MV-4-11 (cell line): ENCODE data around the gene DYRK3.
"Not testable (repeated sequence)": the region's sequence is repeated elsewhere in the genome, so short reads cannot be mapped to it uniquely, and the experiment has no call there.

Source experiments
- DNase-seq: peaks from one replicate; lab custom pipeline; 2025; lab: John Stamatoyannopoulos, UW

Gene DYRK3

DNA sequence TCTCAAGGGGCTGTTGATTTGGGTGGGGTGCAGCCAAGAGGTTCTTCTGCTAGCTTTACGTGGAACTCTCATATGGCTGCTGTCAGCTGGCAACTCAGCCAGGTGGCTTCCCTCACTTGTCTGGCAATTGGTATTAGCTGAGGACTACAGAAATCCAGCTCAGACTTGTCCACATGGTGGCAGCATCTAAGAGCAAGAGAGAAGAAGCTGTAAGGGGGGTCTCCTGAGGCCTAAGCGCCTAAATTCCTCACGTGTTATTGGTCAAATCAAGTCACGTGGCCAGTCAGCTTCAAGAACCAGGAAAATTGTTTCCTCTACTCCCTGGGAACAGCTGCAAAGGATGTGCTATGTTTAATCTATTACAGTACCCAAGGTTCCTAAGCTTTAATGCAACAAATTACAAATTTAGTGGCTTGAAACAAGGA lies 4.2 kb upstream of the DYRK3 start:
- DNase-seq = peak; percentile 67

DNA sequence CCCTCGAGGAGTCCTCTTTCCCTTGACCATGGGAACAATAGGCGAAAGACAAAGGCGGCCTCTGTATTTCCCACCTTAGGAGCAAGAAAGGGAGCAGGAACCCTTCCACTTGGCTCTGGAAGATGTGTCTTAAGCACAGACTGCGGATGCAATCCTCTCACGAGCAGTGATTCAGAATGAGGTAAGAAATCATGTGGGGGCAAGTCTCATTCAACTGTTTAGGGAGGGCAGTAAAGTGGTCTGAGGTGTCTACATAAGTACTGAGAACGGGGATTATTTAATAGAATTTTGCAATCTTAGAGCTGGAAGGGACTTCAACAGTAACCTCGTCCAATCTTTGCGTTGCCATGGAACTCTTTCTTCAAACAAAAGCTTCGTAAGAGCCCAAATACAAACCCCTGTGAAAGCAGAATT lies 1.6 kb upstream of the DYRK3 start:
- DNase-seq = no peak

DNA sequence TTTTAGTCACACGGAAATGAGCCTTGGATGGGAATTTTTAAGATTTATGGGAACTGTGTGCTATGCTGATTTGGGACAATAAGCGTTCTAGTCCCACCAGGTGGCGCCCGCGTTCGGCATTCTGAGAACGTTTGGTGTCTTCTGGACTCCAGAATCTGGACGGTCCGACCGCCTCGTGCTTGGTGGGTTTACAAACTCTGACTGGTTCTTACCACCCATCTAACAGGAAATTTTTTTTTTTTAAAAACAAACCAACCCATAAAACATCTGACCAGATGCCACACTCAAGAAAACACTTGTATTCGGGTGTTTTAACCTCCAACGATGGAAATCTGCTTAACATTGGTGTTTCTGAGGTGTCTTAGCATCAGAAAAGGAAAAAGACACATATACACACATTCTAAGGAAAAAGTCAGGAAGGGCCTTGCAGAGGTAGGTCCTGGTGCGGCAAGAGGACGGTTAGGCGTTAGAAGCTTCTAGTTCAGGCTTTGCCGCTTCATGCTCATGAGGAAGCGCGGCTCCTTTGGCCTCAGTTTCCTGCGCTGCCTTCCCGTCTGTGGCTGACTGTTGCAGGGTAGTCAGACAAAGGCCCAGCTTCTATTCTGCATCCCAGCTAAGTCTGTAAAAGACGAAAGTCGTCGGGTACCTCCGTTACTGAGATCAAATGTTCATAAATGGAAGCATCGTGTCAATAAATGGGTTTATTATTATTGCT lies 814 bp upstream of the DYRK3 start:
- peak; percentile 70 for DNase-seq

DNA sequence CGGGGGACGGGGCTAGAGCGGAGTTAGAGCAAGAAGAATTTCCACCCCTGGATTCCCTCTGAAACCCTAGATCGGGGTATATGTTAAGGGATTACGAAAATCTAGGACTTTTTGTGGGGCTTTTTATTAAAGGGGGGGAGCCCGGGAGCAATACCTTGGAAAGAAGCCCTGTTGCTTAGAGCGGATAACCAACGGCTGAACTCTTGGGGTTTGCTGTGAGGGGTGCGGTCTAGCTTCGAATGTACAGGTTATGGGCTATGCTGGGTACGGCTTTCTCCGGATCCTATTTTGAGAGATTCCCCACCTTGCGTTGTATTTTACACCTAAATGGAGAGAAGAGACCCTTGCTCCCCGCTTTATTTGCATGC lies 626 bp downstream of the DYRK3 start:
- DNase-seq = no peak

DNA sequence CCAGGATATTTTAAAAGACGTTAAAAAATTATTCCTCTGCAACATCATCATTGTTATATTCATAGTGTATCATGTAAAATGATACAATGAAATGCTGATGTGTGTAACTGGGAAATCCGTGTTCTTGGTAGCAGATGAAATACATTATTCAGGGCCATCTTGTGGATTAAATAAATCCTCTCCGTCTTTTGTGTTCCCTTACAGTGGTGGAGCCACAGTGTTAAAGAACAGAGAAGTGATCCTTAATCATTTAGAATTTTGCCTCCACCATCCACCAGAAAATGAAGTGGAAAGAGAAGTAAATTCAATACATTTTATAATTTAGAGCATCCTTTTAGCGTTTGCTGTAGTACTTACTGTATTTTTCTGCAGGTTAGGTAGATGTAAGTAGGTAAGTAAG lies 1.3 kb downstream of the DYRK3 start:
- no peak for DNase-seq

DNA sequence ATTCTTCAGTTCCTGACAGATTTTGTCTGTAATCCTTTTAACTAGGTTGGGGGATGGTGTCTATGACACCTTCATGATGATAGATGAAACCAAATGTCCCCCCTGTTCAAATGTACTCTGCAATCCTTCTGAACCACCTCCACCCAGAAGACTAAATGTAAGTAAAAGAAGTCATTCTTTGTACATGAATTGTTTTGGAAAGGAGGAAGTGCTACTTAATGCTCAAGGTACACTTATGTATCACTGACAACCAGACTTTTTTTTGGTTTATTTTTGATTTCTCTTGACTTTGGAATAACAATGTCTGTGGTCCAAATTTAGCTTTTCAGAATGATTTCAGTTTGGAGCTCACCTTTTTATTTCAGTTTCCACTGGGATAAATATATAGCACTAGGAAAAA lies 2.3 kb downstream of the DYRK3 start:
- DNase-seq = peak; percentile 32

DNA sequence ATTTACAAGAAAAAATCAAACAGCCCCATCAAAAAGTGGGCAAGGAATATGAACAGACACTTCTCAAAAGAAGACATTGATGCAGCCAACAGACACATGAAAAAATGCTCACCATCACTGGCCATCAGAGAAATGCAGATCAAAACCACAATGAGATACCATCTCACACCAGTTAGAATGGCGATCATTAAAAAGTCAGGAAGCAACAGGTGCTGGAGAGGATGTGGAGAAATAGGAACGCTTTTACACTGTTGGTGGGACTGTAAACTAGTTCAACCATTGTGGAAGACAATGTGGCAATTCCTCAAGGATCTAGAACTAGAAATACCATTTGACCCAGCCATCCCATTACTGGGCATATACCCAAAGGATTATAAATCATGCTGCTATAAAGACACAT lies 6.7 kb downstream of the DYRK3 start:
- DNase-seq = not testable (repeated sequence)

DNA sequence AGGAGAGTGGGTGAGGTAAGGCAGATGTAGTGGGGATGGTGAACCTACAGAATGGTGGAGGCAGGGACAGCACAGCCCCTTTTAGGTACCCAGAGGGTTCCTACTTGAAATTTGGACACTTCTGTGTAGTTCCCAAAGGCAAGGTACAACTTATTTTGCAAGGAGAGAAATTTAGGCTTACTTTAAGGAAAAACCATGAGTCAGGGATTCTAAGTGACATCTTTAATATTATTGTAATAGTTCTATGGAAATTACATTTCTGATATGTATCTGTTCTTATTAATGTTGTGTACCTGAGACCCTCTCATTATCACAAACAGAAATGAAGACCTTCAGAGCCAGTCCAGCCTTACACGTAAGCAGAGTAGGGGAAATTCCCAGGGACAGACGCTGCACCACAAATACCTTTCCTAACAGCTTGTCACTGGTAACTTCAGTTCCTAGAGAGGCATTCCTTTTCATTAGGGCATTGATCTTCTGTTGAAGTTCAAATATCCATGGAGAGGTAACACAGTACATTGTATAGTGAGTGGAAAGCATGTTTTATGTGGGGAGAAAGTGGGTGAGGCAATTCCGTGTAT lies 7.9 kb downstream of the DYRK3 start:
- DNase-seq = no peak

DNA sequence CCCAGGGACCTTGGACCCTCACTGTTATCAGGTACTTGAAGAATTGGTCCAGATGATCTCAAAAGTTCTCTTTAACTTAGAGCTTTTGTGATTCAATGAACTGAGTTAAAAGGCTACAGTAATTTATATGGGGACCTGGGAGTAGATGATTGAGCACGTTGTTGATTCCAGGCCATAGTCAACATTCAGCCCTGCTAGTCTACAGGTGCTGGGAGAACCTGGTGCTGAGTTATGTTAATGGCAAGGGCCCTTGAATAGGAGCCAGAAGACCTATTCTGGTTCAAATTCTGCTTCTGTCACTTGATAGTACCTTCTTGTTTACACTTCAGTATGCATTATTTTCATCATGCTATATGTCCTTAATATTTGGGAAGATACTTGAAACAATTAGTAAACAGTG lies 11.2 kb downstream of the DYRK3 start:
- no peak for DNase-seq

DNA sequence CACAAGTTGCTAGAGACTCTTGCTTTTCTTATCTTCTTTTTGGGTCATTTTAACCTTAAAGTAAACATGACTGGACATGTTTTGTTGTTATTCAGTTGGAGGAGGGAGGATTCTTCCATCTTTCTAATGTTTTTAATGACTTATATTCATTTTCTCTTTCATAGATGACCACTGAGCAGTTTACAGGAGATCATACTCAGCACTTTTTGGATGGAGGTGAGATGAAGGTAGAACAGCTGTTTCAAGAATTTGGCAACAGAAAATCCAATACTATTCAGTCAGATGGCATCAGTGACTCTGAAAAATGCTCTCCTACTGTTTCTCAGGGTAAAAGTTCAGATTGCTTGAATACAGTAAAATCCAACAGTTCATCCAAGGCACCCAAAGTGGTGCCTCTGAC lies 11.9 kb downstream of the DYRK3 start:
- no peak for DNase-seq

DNA sequence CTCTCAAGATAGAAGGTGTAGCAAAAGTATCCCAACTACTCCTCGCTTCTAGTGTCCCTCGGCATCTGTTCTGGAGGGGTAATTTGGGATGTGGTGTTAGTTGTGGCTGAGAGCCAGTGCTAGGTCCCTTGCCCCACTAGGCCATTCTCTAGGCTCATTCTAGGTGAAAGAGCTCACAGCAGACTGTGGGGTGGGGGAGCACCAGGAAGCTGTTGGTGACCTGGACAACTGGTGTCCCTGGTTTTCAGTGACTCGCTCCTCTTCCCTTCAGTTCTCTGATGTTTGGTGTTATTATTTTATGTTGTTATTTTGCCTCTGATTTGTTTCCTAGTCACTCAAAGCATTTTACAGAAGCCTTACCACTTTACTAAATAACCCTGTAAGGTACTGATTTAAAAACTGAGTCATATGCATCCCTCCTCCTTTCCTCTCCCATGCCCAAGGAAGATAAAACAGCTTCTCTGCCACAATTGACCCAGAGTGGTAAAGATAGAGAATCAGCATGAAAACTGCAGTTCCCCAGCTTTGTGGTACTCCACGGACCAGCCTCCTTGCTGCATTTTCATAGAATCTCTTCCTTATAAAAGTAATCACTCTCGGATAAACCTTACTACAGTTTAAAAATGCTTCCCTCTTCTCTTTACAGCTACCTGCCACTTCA lies 14.1 kb downstream of the DYRK3 start:
- no peak for DNase-seq

DNA sequence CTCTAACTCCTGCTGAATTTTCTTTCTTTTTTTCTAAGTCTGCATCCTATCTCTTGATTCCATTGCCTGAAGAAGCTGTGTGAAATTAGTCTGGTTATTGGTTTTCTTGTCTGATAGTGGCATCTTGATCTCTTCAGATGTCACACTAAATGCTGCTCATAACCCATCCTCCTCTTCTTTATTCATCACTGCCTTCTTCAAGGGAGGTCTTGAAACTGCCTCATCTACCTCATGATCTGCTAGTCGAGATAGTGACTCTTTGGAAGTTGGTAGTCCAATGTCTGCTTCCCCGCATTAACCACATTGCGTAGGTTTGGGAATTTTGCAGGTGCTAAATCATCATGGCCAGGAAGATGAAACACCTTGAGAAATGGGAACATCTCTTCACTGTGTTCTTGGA lies 15.7 kb downstream of the DYRK3 start:
- no peak for DNase-seq

DNA sequence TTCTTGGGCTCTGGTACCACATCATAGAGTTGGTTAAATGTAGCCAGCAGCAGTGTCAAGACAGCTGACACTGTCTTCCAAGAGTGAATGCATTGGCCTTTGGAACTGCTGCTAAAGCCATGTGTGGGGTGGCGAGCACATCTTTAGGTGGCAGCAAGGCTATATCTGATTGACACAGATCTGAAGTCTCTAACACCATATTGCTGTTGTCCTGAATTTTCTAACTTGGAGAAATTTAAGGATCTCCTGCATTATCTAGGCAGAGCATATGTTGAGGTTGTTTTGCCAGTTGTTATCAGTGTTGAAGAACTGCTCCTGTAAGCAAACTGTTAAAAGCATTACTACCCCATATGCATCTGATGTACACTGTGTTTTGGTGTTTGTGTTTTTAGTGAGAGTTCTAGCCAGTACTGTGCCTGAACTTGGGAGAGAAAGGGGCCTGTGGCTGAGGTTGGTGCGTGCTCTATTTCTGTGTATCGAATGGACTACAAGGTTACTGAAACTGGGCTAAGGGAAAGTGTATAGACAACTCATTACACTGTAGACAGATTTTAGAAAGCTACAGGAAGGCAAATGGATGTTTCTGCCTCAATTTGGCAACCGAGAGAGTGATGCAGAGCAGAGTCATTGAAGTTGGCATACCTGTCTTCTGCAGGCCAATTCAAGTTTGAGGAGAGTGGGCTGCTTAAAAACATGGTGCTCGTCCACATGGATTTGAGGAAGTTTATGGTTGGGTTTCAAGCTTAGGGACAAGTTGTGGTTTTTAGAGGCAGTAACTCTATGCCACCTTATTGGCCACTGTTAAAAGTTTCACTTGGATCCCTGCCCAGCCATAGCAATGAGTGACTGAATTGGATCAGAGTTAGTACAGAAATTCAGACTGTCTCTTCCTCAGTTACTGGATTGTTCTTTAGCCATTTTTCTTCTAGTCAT lies 16.9 kb downstream of the DYRK3 start:
- peak; percentile 82 for DNase-seq

DNA sequence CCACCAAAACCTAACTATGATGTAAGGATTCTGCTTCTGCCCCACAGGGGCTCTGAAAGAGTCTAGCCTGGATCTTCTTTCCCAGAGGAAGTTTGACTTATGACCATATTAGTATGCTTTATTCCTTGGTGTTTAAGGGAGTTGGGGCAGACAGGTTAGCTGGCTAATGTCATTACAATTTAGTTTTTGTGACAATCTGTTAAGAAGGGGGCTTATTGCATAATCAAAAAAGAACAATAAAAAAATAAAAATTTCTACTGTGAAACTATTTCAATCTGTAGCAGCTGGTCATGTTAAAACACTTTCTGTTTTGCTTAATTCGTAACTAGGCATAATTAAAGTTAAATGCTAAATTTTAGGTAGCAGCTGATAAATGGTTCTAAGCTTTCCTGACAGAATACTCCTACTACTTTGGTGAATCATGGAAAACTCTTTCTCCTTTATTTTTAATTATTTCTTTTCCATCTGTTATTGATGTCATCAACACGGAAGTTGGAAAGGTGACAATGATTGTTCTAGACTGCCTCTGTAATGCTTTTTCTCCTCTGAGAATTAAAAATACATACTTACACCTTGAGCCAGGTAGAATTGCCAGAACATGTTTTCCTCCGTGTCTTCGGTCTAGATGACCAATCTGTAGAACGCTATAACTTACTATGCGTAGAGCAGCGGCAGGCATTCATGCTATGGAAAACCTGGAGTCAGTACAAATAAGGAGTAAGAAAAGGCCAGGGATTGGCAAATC lies 18.6 kb downstream of the DYRK3 start:
- no peak for DNase-seq

DNA sequence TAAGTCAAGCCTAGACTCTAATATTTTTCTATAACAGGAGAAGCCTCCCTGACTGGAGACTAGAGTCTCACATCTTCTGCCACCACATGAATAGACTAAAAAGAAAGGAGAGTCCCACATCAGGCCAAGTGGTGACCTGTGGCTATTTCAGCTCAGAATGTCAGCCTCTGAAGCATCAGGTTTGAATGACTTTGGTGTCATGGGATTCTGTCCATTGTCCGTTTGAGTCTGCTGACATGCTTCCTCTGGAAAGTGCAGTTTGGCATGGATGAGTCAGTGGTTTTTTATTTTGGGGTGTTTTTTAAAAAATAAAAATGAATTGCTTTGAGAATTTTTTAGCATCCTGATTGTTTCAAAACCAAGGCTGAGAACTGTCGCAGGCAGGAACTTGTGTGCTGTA lies 19.5 kb downstream of the DYRK3 start:
- no peak for DNase-seq

DNA sequence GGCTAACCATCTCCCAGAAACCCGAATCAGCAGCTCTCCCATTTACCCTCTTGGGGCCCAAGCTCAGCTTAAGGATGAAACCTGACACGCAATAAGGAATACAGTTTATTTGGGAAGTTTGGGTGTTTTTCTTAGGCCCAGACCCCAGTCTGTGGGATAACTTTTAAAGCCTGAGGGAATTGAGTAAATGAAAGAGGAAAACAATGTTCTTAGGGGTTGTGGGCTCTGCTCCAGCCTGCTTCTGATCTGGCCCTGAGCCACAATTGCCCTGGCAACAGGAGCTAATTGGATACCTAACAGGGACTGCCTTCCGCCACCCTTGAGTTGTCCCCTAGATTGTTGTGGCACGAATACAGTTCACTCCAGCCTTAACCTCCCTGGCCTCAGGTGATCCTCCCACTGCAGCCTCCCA lies 20.1 kb downstream of the DYRK3 start:
- DNase-seq = no peak

DNA sequence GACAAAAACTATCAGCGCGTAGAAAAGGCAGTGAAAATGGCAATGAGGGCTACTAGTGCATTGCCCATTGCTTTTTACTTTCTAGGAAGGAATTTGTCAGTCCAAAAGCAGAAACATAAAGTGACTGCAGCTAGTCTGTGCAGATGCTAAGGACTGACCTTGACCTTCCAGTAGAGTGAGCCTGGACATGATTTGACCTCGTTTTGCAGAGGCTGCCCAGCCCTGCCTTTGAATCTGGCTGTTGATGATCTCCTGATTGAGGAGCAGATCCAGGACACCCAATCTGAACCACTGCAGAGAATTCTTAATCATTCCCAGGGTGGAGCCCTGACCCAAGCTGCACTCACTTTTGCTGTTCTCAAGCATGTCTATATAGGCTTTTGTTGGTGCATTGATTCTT lies 21.6 kb downstream of the DYRK3 start:
- DNase-seq = no peak

DNA sequence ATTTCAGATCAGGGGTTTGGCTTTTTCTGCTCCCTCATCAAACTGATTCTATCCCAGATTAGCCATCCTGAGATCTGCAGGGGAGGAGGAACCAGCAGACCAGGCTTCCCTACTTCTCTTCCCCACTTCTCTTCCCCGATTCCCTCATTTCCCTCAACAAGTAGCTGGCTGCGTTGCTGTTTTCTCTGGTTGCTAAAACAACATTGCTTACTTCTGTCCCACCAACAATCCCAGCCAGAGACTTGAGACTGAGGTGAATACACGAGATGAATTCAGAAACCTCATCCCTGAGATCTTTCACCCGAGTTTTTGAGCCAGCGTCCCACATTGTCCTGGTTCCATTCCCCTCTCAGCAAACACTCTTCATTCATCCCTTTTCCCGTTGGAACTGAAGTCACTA lies 22.4 kb downstream of the DYRK3 start:
- no peak for DNase-seq

DNA sequence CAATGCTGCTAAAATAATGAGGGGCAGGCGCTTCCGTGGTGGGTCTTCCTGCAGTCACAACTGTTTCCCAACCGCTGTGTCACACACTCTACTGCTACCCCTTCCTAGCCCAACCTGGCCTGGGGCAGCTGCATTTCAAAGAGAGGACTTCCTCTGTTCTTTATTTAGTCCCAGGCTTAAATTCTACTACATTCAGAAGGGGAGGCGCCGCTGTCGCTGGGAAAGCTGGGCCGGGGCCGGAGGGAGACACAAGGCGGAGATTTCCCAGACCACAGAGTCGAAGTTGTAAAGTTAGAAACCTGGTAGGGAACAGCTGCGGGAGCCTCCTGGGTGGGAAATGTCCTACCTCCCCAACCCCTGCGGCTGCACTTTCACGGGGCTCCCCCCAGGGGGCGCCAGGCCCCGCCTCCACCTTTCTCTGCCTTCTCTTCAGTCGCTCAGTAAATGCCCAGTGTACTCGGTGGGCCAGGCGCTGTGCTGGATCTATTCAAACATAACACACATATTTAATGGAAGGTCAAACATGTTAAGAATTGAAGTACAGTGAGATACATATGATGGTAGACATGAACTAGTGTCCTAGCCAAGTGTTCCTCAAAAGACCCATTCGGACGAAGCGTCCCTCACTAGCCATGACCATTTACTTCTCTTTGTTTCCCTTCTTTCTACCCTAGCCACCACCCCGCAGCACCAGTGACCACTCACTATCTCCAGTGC lies 23.1 kb downstream of the DYRK3 start:
- DNase-seq = peak; percentile 67

DNA sequence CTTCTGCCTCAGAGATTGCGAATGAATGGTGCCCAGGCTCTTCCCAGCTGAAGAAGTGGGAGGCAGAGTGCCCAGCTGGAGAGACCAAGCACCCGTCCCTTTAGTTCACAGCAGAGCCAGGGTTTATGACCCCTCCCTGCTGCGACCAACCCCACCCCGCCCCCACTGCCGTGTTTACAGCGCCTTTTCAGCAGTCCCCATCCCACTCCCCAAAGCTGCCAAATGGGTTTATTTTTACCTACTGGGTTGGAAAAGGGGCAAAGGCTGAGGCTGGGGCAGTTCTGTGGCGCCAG lies 23.6 kb downstream of the DYRK3 start:
- no peak for DNase-seq

DNA sequence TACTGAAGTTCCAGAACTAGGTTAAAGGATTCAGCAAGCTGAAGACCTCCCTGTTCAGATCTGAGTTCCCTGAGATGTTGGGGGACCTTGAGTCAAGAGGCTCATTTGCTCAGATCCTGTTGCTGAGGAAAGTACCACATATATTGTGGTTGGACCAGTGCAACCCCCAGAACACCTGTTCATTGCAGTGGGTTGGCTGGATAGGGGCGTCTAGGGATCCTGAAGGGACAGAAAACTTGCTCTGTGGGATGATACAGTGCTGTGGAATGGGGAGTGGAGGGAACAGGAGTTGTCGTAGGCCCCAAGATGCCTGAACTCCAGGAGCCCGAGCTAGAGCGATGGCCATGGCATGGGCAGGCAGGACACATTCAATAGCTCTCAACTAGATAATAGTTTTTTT lies 24.8 kb downstream of the DYRK3 start:
- DNase-seq = no peak
